NB4 (cell line): ENCODE measurements around the gene HERC5.

Experiments
- CTCF ChIP-seq: IDR thresholded peaks from one replicate; pipeline ENCODE4 v1.5.1; 2012; ENCODE audit warnings: low read depth, low read length
- MAX ChIP-seq: IDR thresholded peaks from 2 replicates; pipeline ENCODE4 v1.6.1; 2011; ENCODE audit warnings: low read depth, low read length
- POLR2A ChIP-seq: IDR thresholded peaks from 2 replicates; pipeline ENCODE4 v1.6.1; 2011; ENCODE audit warnings: mild to moderate bottlenecking; ENCODE audit not compliant: insufficient read length; ENCODE audit errors: extremely low read depth

- no peak for TF ChIP-seq CTCF
- TF ChIP-seq MAX, result no peak
- TF ChIP-seq POLR2A, result no peak
Observed at GRCh38 chr4:88415982-88416381, 40.9 kb upstream of the HERC5 start.
